Prostate gland (tissue), 2 donors: ENCODE data around the gene GNB2.

Source experiments
- CTCF ChIP-seq, 4 experiments: fragments of 200-600 bp in 2 of 4; fragments of 450-650 bp in 2 of 4; sonication (generic) in 2 of 4; IDR thresholded peaks; 1 replicate in 3 of 4; 2 replicates in 1 of 4; pipeline ENCODE4 v1.5.1; 2016 to 2019; ENCODE audit warnings: antibody characterized with exemption in 4 of 4, mild to moderate bottlenecking in 2 of 4, moderate library complexity in 2 of 4
- POLR2A ChIP-seq: fragments of 450-650 bp; IDR thresholded peaks from one replicate; pipeline ENCODE4 v1.6.1; 2016; ENCODE audit warnings: antibody characterized with exemption, mild to moderate bottlenecking
- POLR2AphosphoS5 ChIP-seq: sonication (generic); formaldehyde crosslinking; IDR thresholded peaks from one replicate; pipeline ENCODE4 v1.6.1; 2017; ENCODE audit warnings: antibody characterized with exemption

DNA sequence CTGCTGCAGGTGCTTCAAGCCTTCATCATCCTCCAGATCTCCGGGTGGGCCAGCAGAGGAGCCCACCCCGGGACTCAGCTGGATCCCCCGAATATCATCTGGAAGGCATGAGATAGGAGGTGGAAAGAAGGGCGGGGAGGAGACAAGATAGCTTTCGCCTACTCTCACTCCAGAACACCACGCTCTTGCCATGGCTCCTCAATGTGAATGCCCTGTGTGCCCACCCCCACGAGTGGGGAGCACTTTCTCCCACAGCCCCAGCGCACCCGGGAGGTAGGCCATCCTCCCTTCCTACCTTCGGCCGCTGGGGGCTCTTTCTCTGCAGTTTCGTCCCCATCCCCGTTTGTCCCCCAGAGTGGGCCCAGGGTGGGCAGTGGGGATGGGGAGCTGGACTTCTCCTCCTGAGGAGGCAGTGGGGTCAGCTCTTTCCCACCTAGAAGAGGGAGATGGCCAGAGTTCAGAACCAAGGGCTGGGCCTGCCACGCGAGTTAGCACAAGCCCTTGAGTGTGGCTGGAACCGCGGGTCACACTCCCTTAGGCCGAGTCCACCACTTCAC, 11.6 kb downstream of the GNB2 start:
- TF ChIP-seq CTCF (IDR thresholded peaks at IDR 0.05) (no peak), POLR2A (no peak), POLR2AphosphoS5 (no peak)
